Left cardiac atrium (tissue), 4 donors: Measurements from ENCODE around the gene ZGLP1. TPM values are rescaled to one million over a fixed set of nuclear protein-coding genes. Genes with fewer than 3 reads are reported as not detected.

Experiments
- ATAC-seq, 2 donors: fragments of 200-7000 bp; cut with Tn5 transposase; one replicate each; pipeline ENCODE4 v1.9.1; 2020; ENCODE audit warnings: mild to moderate bottlenecking in 2 of 2, moderate library complexity in 2 of 2
- DNase-seq: peaks from one replicate; pipeline ENCODE4 v3.0.0-alpha.2; 2020
- intact Hi-C, 2 donors: fragments of 100-400 bp; cut with DNase I; formaldehyde crosslinking; loops; one replicate each; pipeline versions ENCODE4 v1.14.1 to v1.15.1; 2022 to 2023
- total RNA-seq, 2 donors: library from RNA; stranded (reverse); fragmentation: NEBNext Ultra II Directional; extraction: Animal tissue kit (Norgen Biotek cat#: 25700); gene quantifications; one replicate each; pipeline ENCODE4 v1.2.1, GENCODE V29; 2021
- donor health status: DM: no; HTN: yes; CAD: no.
- donor health status: DM: no; HTN: yes; CAD: no; lungs with severe emphysema.
- donor health status: DM: yes; HTN: yes; CAD: no.
- donor health status: Dilated cardiomyopathy.

Gene ZGLP1
- total RNA-seq, 2 donors from 2014 or later: 1.5 to 1.8 TPM

- intact Hi-C loops: loop anchor here in 1 of 2 donors (5.0 kb wide), 1 partner anchor 60 kb away; the partner anchor contains the start of gene ICAM1
- ATAC-seq (no peak), DNase-seq (no peak)
Observed at GRCh38 chr19:10332158-10332964, 22.7 kb upstream of the ZGLP1 start.

GRCh38 chr19:10329555-10329954 lies 19.9 kb upstream of the ZGLP1 start:
- no peak for ATAC-seq
- intact Hi-C loops: no loop called here
- no peak for DNase-seq

- ATAC-seq: no peak
- intact Hi-C loops: no loop called here
Observed at GRCh38 chr19:10328558-10329429, 19.2 kb upstream of the ZGLP1 start.

GRCh38 chr19:10327793-10328192 lies 18.2 kb upstream of the ZGLP1 start:
- intact Hi-C loops: no loop called here
- ATAC-seq: peak in 1 of 2 donors; percentile 54
- no peak for DNase-seq

More at GRCh38 chr19:10328558-10329429, 19.2 kb upstream of the ZGLP1 start:
- no peak for DNase-seq

- ATAC-seq: no peak
- no peak for DNase-seq
- intact Hi-C loops: no loop called here
Observed at GRCh38 chr19:10325732-10326131, 16.1 kb upstream of the ZGLP1 start.

- ATAC-seq: no peak
Observed at GRCh38 chr19:10321874-10322835, 12.5 kb upstream of the ZGLP1 start.

GRCh38 chr19:10321417-10321797 lies 11.8 kb upstream of the ZGLP1 start:
- no peak for DNase-seq
- ATAC-seq: no peak
- intact Hi-C loops: no loop called here

More at GRCh38 chr19:10321874-10322835, 12.5 kb upstream of the ZGLP1 start:
- intact Hi-C loops: no loop called here
- DNase-seq: no peak

GRCh38 chr19:10320602-10321416 lies 11.2 kb upstream of the ZGLP1 start:
- ATAC-seq (no peak), DNase-seq (no peak)
- intact Hi-C loops: no loop called here

- DNase-seq (no peak), ATAC-seq (no peak)
- intact Hi-C loops: no loop called here
Observed at GRCh38 chr19:10318807-10319682, 9.4 kb upstream of the ZGLP1 start.

GRCh38 chr19:10317857-10318462 lies 8.3 kb upstream of the ZGLP1 start:
- intact Hi-C loops: no loop called here
- no peak for DNase-seq
- ATAC-seq: no peak

- DNase-seq: no peak
- ATAC-seq: no peak
- intact Hi-C loops: no loop called here
Observed at GRCh38 chr19:10317045-10317856, 7.6 kb upstream of the ZGLP1 start.

GRCh38 chr19:10316229-10317044 lies 6.8 kb upstream of the ZGLP1 start:
- intact Hi-C loops: no loop called here
- DNase-seq: no peak
- ATAC-seq: peak in 1 of 2 donors; percentile 3

GRCh38 chr19:10315335-10316214 lies 6.0 kb upstream of the ZGLP1 start, which contains the start of gene FDX2:
FDX2 (minus strand) TSS chr19:10316015; CDS start chr19:10315996, 19 bp downstream.
- DNase-seq (peak; percentile 90), ATAC-seq (peak; percentile 91 to 94)
- intact Hi-C loops: no loop called here

- no peak for ATAC-seq
Observed at GRCh38 chr19:10306327-10306726, 3.3 kb downstream of the ZGLP1 start.

More at GRCh38 chr19:10306327-10306726, 3.3 kb downstream of the ZGLP1 start:
- intact Hi-C loops: no loop called here
- DNase-seq: no peak
